IMR-90 (cell line): Measurements from ENCODE around the gene ZNF341. TPM values are rescaled to one million over a fixed set of nuclear protein-coding genes. Genes with fewer than 3 reads are reported as not detected.

Source experiments
- ATAC-seq: fragments of 200-7000 bp; cut with Tn5 transposase; 2 replicates; pipeline ENCODE4 v1.9.1; 2020; ENCODE audit warnings: low read depth, mild to moderate bottlenecking, moderate library complexity
- BruUV-seq: library from RNA; stranded (reverse); fragments of 400-500 nt; replicated peaks from 2 replicates; lab custom pipeline; 2021; lab: Mats Ljungman, UMichigan
- CTCF ChIA-PET: fragments of 300-600 bp; formaldehyde crosslinking; extraction: SDS; loops from one replicate; lab custom pipeline; 2021; ENCODE audit warnings: antibody characterized with exemption; lab: Yijun Ruan, JAX
- POLR2A ChIA-PET: fragments of 300-600 bp; sonication (Branson Sonifier 250); formaldehyde crosslinking; loops from one replicate; lab custom pipeline; 2022; ENCODE audit warnings: antibody characterized with exemption; ENCODE audit not compliant: unreplicated experiment; lab: Charles Lee
- DNase-seq: peaks from one replicate; pipeline ENCODE4 v3.0.0; 2013
- H2AFZ ChIP-seq: replicated peaks from 2 replicates; pipeline ENCODE3; 2013; ENCODE audit warnings: low read length, mild to moderate bottlenecking; ENCODE audit not compliant: poor library complexity
- H2AK5ac ChIP-seq: 2 replicates; pipeline ENCODE4 v1.6.1; 2013; ENCODE audit warnings: low read depth, low read length, inconsistent platforms
- H2AK9ac ChIP-seq: replicated peaks from 2 replicates; pipeline ENCODE3; 2013; ENCODE audit warnings: mild to moderate bottlenecking, low read depth, low read length, moderate library complexity; ENCODE audit not compliant: poor library complexity
- H2BK120ac ChIP-seq: 2 replicates; pipeline ENCODE4 v1.6.1; 2013; ENCODE audit warnings: low read depth, low read length, inconsistent platforms
- H2BK15ac ChIP-seq: 3 replicates; pipeline ENCODE4 v1.6.1; 2013; ENCODE audit warnings: low read depth, low read length, inconsistent platforms
- H2BK20ac ChIP-seq: 2 replicates; pipeline ENCODE4 v1.6.1; 2013; ENCODE audit warnings: low read depth, mild to moderate bottlenecking, inconsistent platforms, low read length, moderate library complexity
- H2BK5ac ChIP-seq: 2 replicates; pipeline ENCODE4 v1.6.1; 2013; ENCODE audit warnings: mild to moderate bottlenecking, low read depth, low read length, inconsistent platforms; ENCODE audit not compliant: poor library complexity, severe bottlenecking
- H3K14ac ChIP-seq: replicated peaks from 2 replicates; pipeline ENCODE4 v1.6.1; 2013; ENCODE audit warnings: low read depth, low read length, inconsistent platforms
- H3K18ac ChIP-seq: 2 replicates; pipeline ENCODE4 v1.6.1; 2013; ENCODE audit warnings: low read depth, low read length, control low read depth
- H3K23ac ChIP-seq: 2 replicates; pipeline ENCODE4 v1.6.1; 2013; ENCODE audit warnings: low read depth, low read length, inconsistent platforms
- H3K27ac ChIP-seq: 2 replicates; pipeline ENCODE4 v1.5.1; 2013; ENCODE audit warnings: mild to moderate bottlenecking, control low read depth, low read length; ENCODE audit not compliant: insufficient read depth
- H3K27me3 ChIP-seq: 2 replicates; pipeline ENCODE4 v1.6.1; 2013; ENCODE audit warnings: low read length; ENCODE audit not compliant: control insufficient read depth, insufficient read depth
- H3K36me3 ChIP-seq: 2 replicates; pipeline ENCODE4 v1.6.1; 2013; ENCODE audit warnings: low read length, mixed read lengths; ENCODE audit not compliant: control insufficient read depth, insufficient read depth
- H3K4ac ChIP-seq: 2 replicates; pipeline ENCODE4 v1.6.1; 2013; ENCODE audit warnings: low read depth, low read length, inconsistent platforms
- H3K4me1 ChIP-seq: 2 replicates; pipeline ENCODE4 v1.6.1; 2013; ENCODE audit warnings: low read length, mixed read lengths; ENCODE audit not compliant: control insufficient read depth, insufficient read depth
- H3K4me2 ChIP-seq: 2 replicates; pipeline ENCODE4 v1.6.1; 2013; ENCODE audit warnings: low read depth, mild to moderate bottlenecking, control low read depth, low read length, moderate library complexity
- H3K4me3 ChIP-seq: 2 replicates; pipeline ENCODE4 v1.5.1; 2013; ENCODE audit warnings: low read depth, mild to moderate bottlenecking, control low read depth, low read length, moderate library complexity; ENCODE audit not compliant: insufficient read depth
- H3K56ac ChIP-seq: 2 replicates; pipeline ENCODE4 v1.6.1; 2013; ENCODE audit warnings: low read length, inconsistent platforms; ENCODE audit not compliant: insufficient read depth; ENCODE audit errors: extremely low read depth
- H3K79me1 ChIP-seq, 2 experiments: 2 replicates each; pipeline ENCODE4 v1.6.1; 2013; ENCODE audit warnings: low read length in 2 of 2, inconsistent platforms in 1 of 2, low read depth in 1 of 2
- H3K9ac ChIP-seq: 2 replicates; pipeline ENCODE4 v1.6.1; 2013; ENCODE audit warnings: low read depth, low read length, control low read depth
- H3K9me1 ChIP-seq: 2 replicates; pipeline ENCODE4 v1.6.1; 2013; ENCODE audit warnings: low read length, inconsistent platforms; ENCODE audit not compliant: insufficient read depth
- H3K9me3 ChIP-seq: 2 replicates; pipeline ENCODE4 v1.6.1; 2013; ENCODE audit warnings: low read length; ENCODE audit not compliant: control insufficient read depth, insufficient read depth
- H4K20me1 ChIP-seq: 2 replicates; pipeline ENCODE4 v1.6.1; 2013; ENCODE audit warnings: low read length, inconsistent platforms; ENCODE audit not compliant: insufficient read depth
- H4K5ac ChIP-seq: 2 replicates; pipeline ENCODE4 v1.6.1; 2013; ENCODE audit warnings: mild to moderate bottlenecking, low read depth, low read length, control low read depth
- H4K8ac ChIP-seq, 2 experiments: 2 replicates each; pipeline ENCODE4 v1.6.1; 2013; ENCODE audit warnings: low read depth in 2 of 2, low read length in 2 of 2, control low read depth in 1 of 2, inconsistent platforms in 1 of 2
- H4K91ac ChIP-seq: 2 replicates; pipeline ENCODE4 v1.6.1; 2013; ENCODE audit warnings: low read depth, low read length, inconsistent platforms; ENCODE audit not compliant: insufficient read depth
- BHLHE40 ChIP-seq: fragments of 150-350 bp; IDR thresholded peaks from 2 replicates; pipeline ENCODE4 v1.6.1; 2016; ENCODE audit warnings: mild to moderate bottlenecking, low read depth, low read length
- CEBPB ChIP-seq: IDR thresholded peaks from 2 replicates; pipeline ENCODE4 v1.6.1; 2012; ENCODE audit warnings: low read depth, low read length, improper control_type of control experiment
- CHD1 ChIP-seq: IDR thresholded peaks from 2 replicates; pipeline ENCODE4 v1.6.1; 2012; ENCODE audit warnings: low read depth, low read length, improper control_type of control experiment
- MAFK ChIP-seq: IDR thresholded peaks from 2 replicates; pipeline ENCODE4 v1.6.1; 2012; ENCODE audit warnings: low read depth, low read length, improper control_type of control experiment
- MXI1 ChIP-seq: IDR thresholded peaks from 2 replicates; pipeline ENCODE4 v1.6.1; 2012; ENCODE audit warnings: low read depth, mild to moderate bottlenecking, low read length, moderate library complexity, borderline replicate concordance
- RAD21 ChIP-seq: IDR thresholded peaks from 2 replicates; pipeline ENCODE4 v1.6.1; 2012; ENCODE audit warnings: low read length, improper control_type of control experiment
- RCOR1 ChIP-seq: IDR thresholded peaks from 2 replicates; pipeline ENCODE4 v1.6.1; 2012; ENCODE audit warnings: mild to moderate bottlenecking, low read length, improper control_type of control experiment; ENCODE audit not compliant: insufficient replicate concordance
- RFX5 ChIP-seq: IDR thresholded peaks from 2 replicates; pipeline ENCODE4 v1.8.0; 2012; ENCODE audit warnings: low read depth, mild to moderate bottlenecking, low read length, moderate library complexity
- SMC3 ChIP-seq: fragments of 150-350 bp; IDR thresholded peaks from 2 replicates; pipeline ENCODE4 v1.6.1; 2016; ENCODE audit warnings: low read depth, mild to moderate bottlenecking, antibody characterized with exemption, low read length, moderate library complexity
- WGBS, 2 experiments: methylation state at CpG; one replicate each; pipeline versions ENCODE4 v1.1.5 to v1.1.7; 2013; ENCODE audit warnings: missing lambda C conversion rate in 2 of 2; ENCODE audit not compliant: insufficient read length in 1 of 2; ENCODE audit errors: extremely low coverage in 2 of 2; 5-methylcytosine and 5-hydroxymethylcytosine counted together
- dilution Hi-C: fragments of 300-500 bp; cut with HindIII; formaldehyde crosslinking; loops from one replicate; pipeline ENCODE4 v1.14.3; 2018; ENCODE audit warnings: low sequenced_read_pairs; ENCODE audit not compliant: unreplicated experiment
- in situ Hi-C: fragments of 300-500 bp; cut with MboI; formaldehyde crosslinking; loops from 3 replicates; pipeline ENCODE4 v1.14.3; 2019; ENCODE audit warnings: low sequenced_read_pairs, inconsistent platforms, mixed read lengths
- intact Hi-C: fragments of 100-400 bp; cut with micrococcal nuclease; formaldehyde crosslinking; loops from 2 replicates; pipeline ENCODE4 v1.10.0; 2022
- polyA plus RNA-seq, 3 experiments: library from polyadenylated mRNA; depleted of rRNA; stranded (reverse); fragments of >200 nt; gene quantifications; 2 replicates each; pipeline ENCODE4 v1.2.3, GENCODE V29; 2012; ENCODE audit warnings: low replicate concordance in 1 of 3
- total RNA-seq: library from RNA; depleted of rRNA; stranded (reverse); fragments of >200 nt; gene quantifications from 2 replicates; pipeline ENCODE4 v1.2.3, GENCODE V29; 2012
- TF ChIP-seq, protein P1 (sequence below): fragments of 150-350 bp; IDR thresholded peaks from 2 replicates; pipeline ENCODE4 v1.6.1; 2017; ENCODE audit warnings: mild to moderate bottlenecking, antibody characterized with exemption, low read length, low read depth
- TF ChIP-seq, protein P2 (sequence below): conservative IDR thresholded peaks from 2 replicates; pipeline ENCODE4 v1.5.1; 2012; ENCODE audit warnings: mild to moderate bottlenecking, low read depth, low read length, improper control_type of control experiment

The ZNF341 gene
- total and polyA plus RNA-seq, 2 of the 4 experiments (the other 2 are of a cell fraction), result 1.1 to 3.4 TPM

DNA sequence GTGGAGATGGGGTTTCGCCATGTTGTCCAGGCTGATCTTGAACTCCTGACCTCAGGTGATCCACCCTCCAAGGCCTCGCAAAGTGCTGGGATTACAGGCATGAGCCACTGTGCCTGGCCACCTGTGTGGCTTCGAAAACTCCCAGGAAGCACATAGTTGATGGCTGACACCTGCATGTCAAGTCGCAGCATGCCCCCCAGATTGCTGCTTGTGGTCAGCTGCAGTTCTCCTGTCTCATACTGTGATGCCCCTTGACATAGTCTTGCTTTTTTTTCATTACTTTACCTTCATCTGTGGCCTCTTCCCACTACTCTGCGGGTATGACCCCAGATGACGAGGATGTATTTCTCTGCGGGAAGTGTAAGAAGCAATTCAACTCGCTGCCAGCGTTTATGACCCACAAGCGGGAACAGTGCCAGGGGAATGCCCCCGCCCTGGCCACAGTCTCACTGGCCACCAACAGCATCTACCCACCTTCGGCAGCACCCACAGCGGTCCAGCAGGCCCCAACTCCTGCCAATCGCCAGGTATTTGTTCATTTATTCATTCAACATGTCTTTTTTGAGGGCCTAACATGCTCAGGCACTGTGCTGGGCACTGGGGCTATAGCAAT is 13.1 kb downstream of the ZNF341 start:
- Histone ChIP-seq H3K18ac (no peak overlapping the region), H3K79me1 (peaks cover 0 to 10% of the 10 kb centered on the region in 2 experiments; a peak in 1 of 4 replicates), H2BK20ac (no peak overlapping the region), H3K14ac (no peak overlapping the region), H3K27ac (no peak overlapping the region), H2AFZ (no peak overlapping the region), H3K9me3 (no peaks in the 10 kb centered on the region), H2BK120ac (no peak overlapping the region), H2BK5ac (no peak overlapping the region), H4K8ac (no peak overlapping the region), H2AK5ac (no peak overlapping the region), H3K4ac (no peak overlapping the region), H3K9me1 (peaks cover 5% of the 10 kb centered on the region; the same call in 1 of the 2 replicates), H4K20me1 (no peaks in the 10 kb centered on the region), H3K4me1 (peaks cover 2% of the 10 kb centered on the region), H3K4me3 (no peak overlapping the region), H3K23ac (no peak overlapping the region), H3K9ac (no peak overlapping the region), H3K4me2 (no peak overlapping the region), H2BK15ac (no peak overlapping the region), H3K36me3 (peaks cover 3% of the 10 kb centered on the region; the same call in 1 of the 2 replicates), H4K5ac (no peak overlapping the region), H3K27me3 (no peaks in the 10 kb centered on the region), H3K56ac (no peak overlapping the region), H4K91ac (no peak overlapping the region), H2AK9ac (no peak overlapping the region)
- ChIA-PET CTCF (no interaction called here), POLR2A (no interaction called here)
- ATAC-seq, result no peak
- WGBS, 2 experiments, result 88% methylated on average over 7 of the region's 14 CpGs; no CpG with 5 or more reads in 1 of the 2 experiments
- no TSS peak for BruUV-seq
- dilution Hi-C loops (no loop called here), intact Hi-C loops (no loop called here), in situ Hi-C loops (no loop called here)
- TF ChIP-seq CHD1, result no peak
- TF ChIP-seq MXI1, result no peak
- TF ChIP-seq RCOR1, result no peak
- no peak for TF ChIP-seq BHLHE40
- no peak for TF ChIP-seq CEBPB
- no peak for TF ChIP-seq RAD21
- no peak for TF ChIP-seq SMC3
- TF ChIP-seq, protein P1, sequence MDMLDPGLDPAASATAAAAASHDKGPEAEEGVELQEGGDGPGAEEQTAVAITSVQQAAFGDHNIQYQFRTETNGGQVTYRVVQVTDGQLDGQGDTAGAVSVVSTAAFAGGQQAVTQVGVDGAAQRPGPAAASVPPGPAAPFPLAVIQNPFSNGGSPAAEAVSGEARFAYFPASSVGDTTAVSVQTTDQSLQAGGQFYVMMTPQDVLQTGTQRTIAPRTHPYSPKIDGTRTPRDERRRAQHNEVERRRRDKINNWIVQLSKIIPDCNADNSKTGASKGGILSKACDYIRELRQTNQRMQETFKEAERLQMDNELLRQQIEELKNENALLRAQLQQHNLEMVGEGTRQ, result no peak
- TF ChIP-seq RFX5, result no peak
- TF ChIP-seq MAFK, result no peak
- TF ChIP-seq, protein P2, sequence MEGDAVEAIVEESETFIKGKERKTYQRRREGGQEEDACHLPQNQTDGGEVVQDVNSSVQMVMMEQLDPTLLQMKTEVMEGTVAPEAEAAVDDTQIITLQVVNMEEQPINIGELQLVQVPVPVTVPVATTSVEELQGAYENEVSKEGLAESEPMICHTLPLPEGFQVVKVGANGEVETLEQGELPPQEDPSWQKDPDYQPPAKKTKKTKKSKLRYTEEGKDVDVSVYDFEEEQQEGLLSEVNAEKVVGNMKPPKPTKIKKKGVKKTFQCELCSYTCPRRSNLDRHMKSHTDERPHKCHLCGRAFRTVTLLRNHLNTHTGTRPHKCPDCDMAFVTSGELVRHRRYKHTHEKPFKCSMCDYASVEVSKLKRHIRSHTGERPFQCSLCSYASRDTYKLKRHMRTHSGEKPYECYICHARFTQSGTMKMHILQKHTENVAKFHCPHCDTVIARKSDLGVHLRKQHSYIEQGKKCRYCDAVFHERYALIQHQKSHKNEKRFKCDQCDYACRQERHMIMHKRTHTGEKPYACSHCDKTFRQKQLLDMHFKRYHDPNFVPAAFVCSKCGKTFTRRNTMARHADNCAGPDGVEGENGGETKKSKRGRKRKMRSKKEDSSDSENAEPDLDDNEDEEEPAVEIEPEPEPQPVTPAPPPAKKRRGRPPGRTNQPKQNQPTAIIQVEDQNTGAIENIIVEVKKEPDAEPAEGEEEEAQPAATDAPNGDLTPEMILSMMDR, result no peak
- DNase-seq, result no peak
